GM18907 (cell line): Measurements from ENCODE around the gene CFAP251.
"Not testable (repeated sequence)": the region's sequence is repeated elsewhere in the genome, so short reads cannot be mapped to it uniquely, and the experiment has no call there.

ENCODE experiments used
- ATAC-seq: cut with Tn5 transposase; IDR thresholded peaks from one replicate; pipeline ENCODE4 v1.9.1; 2021; ENCODE audit warnings: mild to moderate bottlenecking, moderate library complexity; ENCODE audit not compliant: unreplicated experiment

Gene CFAP251

GRCh38 chr12:122022393-122023338 is 104.3 kb downstream of the CFAP251 start:
- no peak for ATAC-seq

- ATAC-seq = peak; percentile 11
Measured at GRCh38 chr12:122023339-122024131, 105.1 kb downstream of the CFAP251 start.

- peak; percentile 57 for ATAC-seq
Measured at GRCh38 chr12:122024132-122024785, 105.9 kb downstream of the CFAP251 start.

DNA sequence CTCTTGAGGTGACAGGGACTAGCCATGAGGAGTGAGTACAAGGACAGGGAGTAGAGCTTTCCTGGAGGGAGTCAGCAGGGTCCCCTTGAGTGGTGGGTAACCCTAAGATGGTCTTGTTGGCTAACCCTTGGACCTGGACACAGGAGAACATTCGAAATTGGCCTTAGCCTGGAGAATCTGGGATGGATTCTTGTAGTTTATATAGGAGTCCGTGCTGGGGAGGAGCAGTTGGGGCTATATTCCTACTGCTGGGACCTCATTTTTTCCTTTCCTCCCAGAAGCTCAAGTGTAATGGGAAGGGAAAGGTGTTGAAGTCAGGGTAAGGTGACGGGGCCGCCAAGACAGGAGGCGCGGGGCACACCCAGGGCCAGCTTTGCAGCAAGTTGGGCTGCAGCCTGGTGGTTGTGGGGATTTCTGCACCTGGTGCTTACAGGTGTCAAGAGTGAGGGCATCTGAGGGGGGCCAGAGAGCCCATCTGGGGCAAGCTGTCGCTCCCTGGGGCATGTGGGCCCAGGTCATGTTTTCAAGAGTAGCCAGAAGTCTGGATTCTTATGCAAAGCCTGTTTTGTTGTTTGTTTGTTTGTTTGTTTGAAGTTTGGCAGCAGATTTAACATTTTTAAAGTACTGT is 108.4 kb downstream of the CFAP251 start:
- no peak for ATAC-seq

DNA sequence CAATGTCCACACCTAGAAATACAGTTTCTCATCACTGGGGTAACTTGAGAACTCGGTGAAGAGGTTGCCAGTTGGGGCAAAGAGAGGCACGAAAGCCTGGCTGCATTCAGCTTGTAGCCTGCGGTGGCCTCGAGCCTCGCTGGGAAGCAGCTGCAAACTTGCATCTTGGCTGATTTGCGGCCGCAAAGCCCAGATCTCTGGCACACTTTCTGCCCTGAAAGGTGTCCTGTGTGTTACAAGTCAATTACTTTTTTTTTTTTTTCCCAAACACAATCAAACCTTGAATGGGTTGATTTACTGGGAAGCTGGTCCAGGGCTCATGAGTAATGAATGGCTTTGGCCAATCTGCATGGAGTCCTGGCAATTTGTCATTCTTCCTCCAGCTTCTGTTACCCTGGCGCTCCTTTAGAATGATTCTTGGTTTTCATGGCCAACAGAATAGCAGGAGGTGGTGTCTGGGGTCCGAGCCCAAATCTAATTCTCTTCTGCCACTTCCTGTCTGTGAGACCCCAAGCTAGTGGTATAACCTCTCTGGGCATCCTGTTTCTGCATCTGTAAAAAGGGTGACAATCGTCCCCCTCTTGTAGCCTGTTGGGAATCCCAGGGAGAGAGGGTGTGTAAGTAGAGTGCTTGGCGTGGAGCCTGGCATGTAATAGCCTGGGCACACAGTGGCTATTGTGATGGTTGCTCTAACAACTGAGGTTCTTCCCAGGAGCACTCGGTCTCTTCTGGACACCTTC is 109.9 kb downstream of the CFAP251 start:
- no peak for ATAC-seq

DNA sequence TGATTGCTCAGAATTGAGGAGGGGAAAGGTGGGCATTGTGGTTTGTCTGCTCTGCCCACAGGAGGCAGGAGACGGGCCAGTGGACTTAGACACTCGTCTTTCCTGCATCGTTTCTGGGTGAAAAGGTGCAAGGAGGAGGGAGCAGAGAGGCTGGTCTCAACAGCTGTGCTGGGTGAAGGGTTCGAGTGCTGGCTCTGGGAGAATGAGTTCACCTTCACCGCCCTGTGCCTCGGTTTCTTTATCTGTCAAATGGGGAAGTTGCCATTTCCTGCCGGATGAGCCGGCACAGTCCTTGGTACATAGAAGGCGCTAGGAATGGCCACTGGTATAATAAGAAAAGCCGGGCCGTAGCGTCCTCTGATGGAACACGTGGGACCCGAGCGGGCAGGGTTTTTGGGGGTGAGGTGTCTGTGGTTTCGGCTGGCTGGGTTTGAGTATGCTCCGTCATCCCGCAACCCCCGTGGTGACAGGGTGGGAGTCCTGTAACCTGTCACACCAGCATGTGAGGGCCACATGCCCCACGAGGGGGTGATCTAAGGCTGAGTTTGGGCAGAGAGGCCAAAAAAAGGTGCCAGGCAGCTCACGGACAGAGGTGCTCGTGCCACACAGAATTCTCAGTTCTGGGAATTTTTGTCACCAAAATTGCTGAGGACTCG is 110.6 kb downstream of the CFAP251 start:
- no peak for ATAC-seq

- no peak for ATAC-seq
Measured at GRCh38 chr12:122029620-122030423, 111.4 kb downstream of the CFAP251 start.

DNA sequence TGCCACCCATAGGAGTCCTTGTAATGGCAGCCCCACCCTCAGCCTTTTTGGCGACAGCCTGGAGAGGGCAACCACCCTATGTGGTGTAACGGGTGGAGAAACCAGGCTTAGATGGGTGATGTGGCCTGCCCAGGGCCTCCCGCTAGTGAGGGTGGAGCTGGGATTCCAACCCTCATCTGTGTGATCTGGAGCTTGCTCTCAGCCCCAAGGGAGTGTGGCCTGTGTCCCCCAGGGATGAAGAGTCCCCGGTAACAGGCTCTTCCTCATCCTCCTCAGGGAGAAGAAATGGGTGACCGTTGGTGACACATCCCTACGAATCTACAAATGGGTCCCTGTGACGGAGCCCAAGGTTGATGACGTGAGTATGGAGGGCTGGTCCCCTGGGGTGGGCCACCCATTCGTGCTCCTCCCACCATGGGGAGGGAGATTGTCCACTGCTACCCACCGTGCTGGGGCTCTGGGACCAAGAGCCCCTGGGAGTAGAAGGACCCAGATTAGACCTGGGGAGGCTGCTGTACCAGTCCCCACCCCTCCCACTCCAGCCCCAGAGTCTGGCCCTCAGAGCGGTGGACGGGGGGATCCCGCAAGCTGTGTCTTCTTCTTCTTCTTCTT is 112.1 kb downstream of the CFAP251 start:
- ATAC-seq = no peak

- no peak for ATAC-seq
Measured at GRCh38 chr12:122031342-122032216, 113.2 kb downstream of the CFAP251 start.

GRCh38 chr12:122032580-122032979 is 114.2 kb downstream of the CFAP251 start:
- no peak for ATAC-seq

DNA sequence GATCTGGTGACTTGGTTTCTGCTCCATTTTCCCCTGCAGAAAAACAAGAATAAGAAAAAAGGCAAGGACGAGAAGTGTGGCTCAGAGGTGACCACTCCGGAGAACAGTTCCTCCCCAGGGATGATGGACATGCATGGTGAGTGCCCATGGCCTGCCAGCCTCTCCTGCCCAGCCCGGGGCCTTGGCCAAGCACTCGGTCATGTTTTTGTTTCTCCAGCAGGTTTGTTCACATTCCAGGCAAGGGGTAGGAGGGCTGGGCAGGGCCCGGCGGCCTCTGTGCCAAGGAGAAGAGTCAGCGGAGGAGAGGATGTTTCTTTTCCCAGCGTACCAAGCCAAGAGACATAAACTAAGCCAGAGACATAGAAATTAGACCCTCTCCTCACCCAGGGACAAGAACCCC is 116.9 kb downstream of the CFAP251 start:
- no peak for ATAC-seq

GRCh38 chr12:122036153-122036552 is 117.8 kb downstream of the CFAP251 start:
- no peak for ATAC-seq

DNA sequence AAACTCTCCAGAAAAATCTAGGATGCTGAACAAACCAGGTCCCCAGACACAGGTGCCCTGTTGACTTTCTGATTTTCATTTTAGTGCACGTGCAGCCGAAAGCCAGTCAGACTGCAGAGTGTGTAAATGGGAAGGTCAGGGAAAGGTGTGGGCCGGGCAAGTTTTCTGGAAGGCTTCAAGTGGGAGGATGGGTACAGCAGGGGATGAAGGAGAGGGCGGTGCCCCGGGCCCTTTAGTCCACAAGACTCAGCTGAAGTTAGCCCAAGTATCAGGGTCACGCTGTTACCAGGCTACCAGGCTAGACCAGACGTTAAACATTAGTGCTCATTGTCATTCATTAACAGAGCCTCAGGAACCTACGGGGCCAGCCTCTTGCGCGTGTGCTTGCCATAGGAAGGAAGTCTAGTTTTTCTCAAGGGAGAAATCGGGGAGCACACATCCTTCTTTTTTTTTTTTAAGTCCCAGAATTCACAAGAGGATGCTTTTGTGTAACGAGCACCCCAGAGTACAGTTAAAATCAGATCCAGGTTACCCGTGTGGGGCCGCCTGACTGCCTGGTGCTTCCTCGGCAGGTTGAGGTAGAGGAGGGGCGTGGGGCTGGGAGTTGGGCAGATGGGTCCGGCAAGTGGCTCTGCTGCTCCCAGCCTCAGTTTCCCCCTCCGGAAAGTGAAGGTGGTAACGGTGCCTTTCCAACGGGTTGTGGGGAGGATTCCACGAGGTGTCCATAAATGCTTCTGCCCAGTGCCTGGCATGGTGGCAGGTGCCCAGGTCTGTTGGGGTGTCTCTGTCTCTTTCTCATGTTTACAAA is 122.4 kb downstream of the CFAP251 start:
- ATAC-seq = no peak

- ATAC-seq = not testable (repeated sequence)
Measured at GRCh38 chr12:122041458-122041857, 123.1 kb downstream of the CFAP251 start.

GRCh38 chr12:122042910-122043309 is 124.5 kb downstream of the CFAP251 start:
- no peak for ATAC-seq

DNA sequence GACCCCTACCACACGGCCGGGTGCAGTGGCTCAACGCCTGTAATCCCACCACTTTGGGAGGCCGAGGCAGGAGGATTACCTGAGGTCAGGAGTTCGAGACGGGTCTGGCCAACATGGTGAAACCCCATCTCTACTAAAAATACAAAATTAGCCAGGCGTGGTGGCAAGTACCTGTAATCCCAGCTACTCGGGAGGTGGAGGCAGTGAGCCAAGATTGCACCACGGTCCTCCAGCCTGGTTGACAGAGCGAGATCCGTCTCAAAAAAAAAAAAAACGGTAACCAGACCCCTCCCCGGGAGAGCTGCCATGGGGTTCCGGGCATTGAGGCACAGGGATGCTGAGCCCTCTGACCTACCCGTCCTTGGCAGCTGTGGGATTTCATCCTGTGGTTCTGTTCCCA is 125.1 kb downstream of the CFAP251 start:
- no peak for ATAC-seq

DNA sequence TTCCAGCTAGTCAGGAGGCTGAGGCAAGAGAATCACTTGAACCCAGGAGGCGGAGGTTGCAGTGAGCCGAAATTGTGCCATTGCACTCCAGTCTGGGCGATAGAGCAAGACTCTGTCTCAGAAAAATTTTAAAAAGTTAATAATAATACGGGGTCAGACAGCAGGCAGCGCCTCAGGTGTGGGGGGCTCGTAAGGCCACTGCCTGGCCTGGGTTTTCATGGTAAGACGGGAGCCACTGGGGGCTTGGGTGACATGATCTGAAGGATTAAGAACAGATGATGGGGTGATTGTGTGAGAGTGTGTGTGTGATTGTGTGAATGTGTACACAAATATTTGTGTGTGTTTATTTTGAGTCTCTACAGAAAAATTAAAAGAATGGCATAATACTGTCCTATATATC is 126.9 kb downstream of the CFAP251 start:
- ATAC-seq = no peak
